GM18507 (cell line): Measurements from ENCODE around the gene LTB4R2.
"Not testable (repeated sequence)": the region's sequence is repeated elsewhere in the genome, so short reads cannot be mapped to it uniquely, and the experiment has no call there.

Source experiments
- DNase-seq: peaks from one replicate; pipeline ENCODE4 v3.0.0; 2011; ENCODE audit warnings: low read depth; ENCODE audit not compliant: insufficient read length; ENCODE audit errors: extremely low spot score
- FAIRE-seq: peaks from 2 replicates; lab custom pipeline; 2011; peaks lifted over from hg19 to GRCh38; lab: Jason Lieb, UNC

The LTB4R2 gene

GRCh38 chr14:24314377-24315193 lies 4.6 kb downstream of the LTB4R2 start:
- no peak for DNase-seq
- FAIRE-seq: no peak

DNA sequence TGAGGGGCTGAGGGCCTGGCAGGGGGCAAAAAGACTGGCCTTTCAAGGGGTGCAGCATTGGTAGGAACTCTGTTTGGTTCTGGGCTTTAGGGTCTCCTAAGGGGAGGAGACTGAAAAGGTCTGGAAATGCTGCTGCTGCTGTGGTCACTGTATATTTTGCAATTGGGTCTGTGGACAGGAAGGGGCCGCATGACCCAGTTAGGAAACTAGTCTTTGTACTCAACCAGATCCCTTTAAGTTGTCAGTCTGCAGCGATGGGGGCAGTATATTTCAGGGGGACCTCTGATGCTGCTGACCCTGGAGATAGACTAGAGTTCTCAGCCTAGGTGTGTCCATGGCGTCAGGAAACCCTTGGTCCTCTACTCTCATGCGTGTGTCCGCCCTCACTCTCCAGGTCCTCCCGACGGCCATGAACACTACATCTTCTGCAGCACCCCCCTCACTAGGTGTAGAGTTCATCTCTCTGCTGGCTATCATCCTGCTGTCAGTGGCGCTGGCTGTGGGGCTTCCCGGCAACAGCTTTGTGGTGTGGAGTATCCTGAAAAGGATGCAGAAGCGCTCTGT lies 5.4 kb downstream of the LTB4R2 start:
- FAIRE-seq: no peak

GRCh38 chr14:24315807-24316596 lies 6.1 kb downstream of the LTB4R2 start:
- no peak for DNase-seq
- no peak for FAIRE-seq

More for the DNA sequence above, 5.4 kb downstream of the LTB4R2 start:
- DNase-seq: no peak

DNA sequence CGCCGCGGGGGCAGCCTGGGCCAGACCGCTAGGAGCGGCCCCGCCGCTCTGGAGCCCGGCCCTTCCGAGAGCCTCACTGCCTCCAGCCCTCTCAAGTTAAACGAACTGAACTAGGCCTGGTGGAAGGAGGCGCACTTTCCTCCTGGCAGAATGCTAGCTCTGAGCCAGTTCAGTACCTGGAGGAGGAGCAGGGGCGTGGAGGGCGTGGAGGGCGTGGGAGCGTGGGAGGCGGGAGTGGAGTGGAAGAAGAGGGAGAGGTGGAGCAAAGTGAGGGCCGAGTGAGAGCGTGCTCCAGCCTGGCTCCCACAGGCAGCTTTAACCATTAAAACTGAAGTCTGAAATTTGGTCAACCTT lies 6.6 kb downstream of the LTB4R2 start:
- FAIRE-seq (no peak), DNase-seq (no peak)

- no peak for DNase-seq
- no peak for FAIRE-seq
Measured at GRCh38 chr14:24317141-24317928, 7.4 kb downstream of the LTB4R2 start.

GRCh38 chr14:24321212-24321975 lies 11.5 kb downstream of the LTB4R2 start:
- FAIRE-seq: no peak
- no peak for DNase-seq

GRCh38 chr14:24322672-24323071 lies 12.7 kb downstream of the LTB4R2 start:
- FAIRE-seq (no peak), DNase-seq (no peak)

DNA sequence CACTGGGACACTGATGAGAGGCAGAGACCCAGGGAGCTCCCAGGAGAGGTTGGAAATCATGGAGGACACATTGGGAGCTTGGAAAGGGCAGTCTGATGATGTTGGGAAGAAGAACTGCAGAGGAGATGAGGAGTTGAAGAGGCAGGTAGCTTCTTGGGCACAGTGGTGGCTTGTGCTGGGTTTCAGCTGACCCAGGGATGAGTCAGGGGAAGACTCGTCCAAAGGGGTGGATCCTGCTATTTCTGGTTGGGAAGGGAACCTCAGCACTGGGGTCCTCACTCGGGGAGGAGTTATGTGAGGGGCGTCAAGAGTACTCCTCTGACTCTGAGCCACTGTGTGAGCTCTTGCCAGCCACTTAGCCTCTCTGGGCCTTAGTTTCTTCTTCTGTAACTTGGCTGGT lies 13.4 kb downstream of the LTB4R2 start:
- FAIRE-seq (no peak), DNase-seq (no peak)

DNA sequence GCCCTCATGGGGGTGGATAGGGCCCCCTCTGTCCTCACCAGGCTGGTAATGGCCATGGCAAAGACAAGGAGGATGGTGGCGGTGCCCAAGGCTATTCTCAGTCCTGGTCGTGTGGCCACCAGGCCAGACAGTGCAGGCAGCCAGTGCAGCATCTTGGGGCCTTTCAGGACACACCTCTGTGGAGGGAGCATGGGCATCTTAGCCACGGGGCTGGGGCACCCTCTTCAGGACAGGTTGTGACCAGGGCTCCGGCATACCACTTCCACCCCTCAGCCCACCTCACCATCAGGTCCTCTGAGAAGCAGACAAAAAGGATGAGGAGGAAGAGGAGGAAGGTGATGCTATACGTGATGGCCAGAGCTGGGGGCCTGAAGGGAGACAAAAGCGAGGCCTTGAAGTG lies 14.1 kb downstream of the LTB4R2 start:
- no peak for FAIRE-seq

GRCh38 chr14:24325041-24325530 lies 15.1 kb downstream of the LTB4R2 start:
- DNase-seq (no peak), FAIRE-seq (no peak)

More for the DNA sequence above, 14.1 kb downstream of the LTB4R2 start:
- DNase-seq: no peak

GRCh38 chr14:24325963-24326362 lies 16.0 kb downstream of the LTB4R2 start:
- FAIRE-seq (no peak), DNase-seq (no peak)

DNA sequence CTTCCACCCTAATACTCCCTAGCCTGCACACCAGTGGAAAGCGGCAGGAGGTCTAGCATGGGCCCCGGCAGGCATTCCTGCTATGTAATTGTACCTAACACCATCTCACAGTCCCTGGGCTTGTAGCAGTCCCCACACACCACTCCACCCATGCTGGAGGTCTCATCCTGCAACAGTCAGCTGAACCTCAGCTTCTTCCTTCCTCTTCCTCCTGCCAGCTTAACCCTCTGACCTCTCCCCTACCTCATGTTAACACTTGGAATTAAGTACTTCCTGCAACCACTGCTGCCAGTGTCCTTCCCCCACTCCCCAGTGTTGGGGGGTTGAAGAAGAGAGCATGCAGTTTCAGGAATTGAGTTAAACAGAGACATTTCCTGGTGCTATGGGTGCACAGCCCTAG lies 17.4 kb downstream of the LTB4R2 start:
- FAIRE-seq (no peak), DNase-seq (no peak)

DNA sequence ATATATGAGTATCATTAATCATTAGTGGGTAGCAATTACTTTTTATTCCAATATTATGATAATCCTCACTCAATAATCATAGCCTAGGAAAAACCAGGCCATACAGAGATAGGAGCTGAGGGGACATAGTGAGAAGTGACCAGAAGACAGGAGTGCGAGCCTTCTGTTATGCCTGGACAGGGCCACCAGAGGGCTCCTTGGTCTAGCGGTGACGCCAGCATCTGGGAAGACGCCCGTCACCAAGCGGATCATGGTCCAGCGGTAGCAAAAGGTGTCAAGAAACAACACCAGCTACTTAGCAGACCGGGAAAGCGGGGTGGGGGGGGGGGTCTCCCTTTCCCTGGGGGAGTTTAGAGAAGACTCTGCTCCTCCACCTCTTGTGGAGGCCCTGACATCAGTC lies 18.0 kb downstream of the LTB4R2 start:
- peak; percentile 48 for FAIRE-seq

DNA sequence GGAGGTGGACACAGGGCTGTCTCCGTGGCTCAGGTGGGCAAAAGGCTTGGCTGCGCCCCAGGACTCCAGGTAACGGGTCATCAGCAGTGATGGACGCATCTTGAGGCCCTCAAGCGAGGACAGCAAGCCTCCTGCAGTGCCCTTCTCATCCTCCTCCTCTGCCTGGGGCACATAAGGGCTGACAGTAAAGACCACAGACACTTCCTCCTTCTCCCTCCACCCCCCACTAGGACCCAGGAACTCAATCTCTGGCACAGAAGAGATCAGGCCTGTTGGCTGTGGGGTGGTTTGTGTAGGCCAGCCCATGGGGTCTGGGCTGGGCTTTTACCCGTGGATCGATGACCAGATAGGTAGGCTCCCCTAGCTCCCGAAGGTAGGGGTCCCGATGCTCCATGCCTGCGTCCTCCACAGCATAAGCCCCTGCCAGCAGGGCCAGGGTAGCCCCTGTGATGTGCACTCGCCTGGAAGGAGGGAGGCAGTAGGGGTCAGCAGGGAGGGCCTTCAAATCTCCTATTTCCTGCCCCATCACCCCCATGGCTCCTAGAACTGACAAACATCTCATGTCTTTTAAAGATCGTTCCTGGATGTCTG lies 19.2 kb downstream of the LTB4R2 start:
- FAIRE-seq (no peak), DNase-seq (no peak)

More for the DNA sequence above, 18.0 kb downstream of the LTB4R2 start:
- not testable (repeated sequence) for DNase-seq

- DNase-seq (no peak), FAIRE-seq (no peak)
Measured at GRCh38 chr14:24329736-24330135, 19.8 kb downstream of the LTB4R2 start.

DNA sequence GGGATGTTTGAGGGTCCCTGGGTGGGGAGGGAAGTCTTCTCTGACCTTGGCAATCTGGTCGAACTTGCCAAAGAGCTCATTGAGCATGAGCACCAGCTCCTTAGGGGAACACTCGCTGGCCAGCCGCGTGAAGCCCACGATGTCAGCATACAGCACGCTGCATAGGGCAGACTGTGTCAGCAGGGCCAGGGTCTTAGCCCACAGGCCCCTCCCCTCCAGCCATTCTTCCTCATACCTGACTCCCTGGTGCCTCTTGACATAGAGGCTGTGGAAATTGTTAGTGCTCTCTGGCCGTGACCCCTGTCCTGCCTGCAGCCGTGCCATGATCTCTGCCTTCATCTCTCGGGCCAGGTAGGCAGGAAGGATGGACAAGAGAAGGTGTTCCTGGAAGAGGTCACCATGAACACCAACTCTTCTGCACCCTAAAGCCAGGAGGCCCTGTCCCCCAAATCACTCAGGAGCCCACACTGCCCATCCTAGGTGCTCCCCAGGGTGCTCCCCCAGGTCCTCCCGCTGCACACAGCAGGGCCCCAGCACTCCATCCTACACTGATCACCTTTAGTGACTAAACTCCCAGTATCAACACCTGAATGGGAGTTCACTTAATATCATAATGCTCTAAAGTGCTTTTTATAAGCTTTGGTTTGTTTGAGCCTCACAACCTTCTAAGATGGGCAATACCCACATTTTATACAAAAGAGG lies 21.2 kb downstream of the LTB4R2 start:
- DNase-seq (no peak), FAIRE-seq (no peak)

DNA sequence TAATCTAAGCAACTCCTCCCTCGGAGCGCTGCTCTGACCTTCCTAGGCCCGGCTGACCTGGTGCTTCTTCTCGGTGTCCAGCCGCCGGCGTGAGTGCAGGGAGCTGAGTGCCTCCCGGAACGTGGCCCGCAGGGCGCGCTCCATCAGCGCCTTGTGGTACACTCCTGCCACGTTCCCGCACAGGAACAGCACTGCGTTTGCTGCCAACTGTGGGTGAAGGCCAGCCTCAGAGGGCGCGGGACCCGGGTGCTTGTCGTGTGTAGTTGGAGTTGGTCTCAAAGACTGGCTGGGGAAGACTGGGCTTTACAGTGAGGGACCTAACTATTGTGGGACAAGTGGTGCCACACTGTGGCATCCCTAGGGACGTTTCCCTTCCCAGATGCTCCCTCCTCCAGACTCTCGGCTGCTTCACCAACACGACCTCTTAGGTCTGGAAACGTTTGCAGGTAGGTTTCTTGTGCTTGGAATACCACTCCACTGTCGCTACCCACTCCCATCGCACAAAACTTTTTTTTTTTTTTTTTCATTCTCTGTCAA lies 21.9 kb downstream of the LTB4R2 start:
- DNase-seq (no peak), FAIRE-seq (no peak)
